ENCODE measurements around the gene DLGAP1.

DNA sequence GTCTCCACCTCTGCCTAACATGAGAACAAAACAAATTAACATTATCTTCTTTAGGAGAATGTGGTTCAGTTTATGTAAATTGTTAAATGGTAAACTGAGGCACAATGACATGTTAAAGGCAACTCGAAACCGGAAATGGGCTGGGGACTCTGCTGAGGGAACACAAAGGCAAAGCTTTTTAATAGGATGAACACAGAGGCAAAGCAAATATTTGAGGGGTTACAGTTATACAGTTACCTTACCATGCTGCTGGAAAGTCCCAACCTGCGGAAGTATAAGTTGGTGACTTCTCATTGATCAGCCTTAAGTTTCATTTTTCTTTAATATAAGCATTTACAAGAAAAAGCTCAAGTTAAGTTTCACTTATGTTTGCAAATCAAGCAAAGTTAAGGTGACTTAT, 195.0 kb downstream of the DLGAP1 start:
- TF ChIP-seq CTCF (IDR thresholded peaks at IDR 0.05) (no peak), ZFX (IDR thresholded peaks at IDR 0.05; ENCODE audit: borderline replicate concordance) (no peak)
